ENCODE results near the gene TNKS2. TPM values are rescaled to one million over a fixed set of nuclear protein-coding genes. Genes with fewer than 3 reads are reported as not detected.

The TNKS2 gene
- total and polyA plus RNA-seq, 2 of the 13 experiments (the other 11 are each of a cell fraction or from before 2014, with no cell fraction given) = 15.2 to 19.4 TPM

- TF ChIP-seq, protein P1, sequence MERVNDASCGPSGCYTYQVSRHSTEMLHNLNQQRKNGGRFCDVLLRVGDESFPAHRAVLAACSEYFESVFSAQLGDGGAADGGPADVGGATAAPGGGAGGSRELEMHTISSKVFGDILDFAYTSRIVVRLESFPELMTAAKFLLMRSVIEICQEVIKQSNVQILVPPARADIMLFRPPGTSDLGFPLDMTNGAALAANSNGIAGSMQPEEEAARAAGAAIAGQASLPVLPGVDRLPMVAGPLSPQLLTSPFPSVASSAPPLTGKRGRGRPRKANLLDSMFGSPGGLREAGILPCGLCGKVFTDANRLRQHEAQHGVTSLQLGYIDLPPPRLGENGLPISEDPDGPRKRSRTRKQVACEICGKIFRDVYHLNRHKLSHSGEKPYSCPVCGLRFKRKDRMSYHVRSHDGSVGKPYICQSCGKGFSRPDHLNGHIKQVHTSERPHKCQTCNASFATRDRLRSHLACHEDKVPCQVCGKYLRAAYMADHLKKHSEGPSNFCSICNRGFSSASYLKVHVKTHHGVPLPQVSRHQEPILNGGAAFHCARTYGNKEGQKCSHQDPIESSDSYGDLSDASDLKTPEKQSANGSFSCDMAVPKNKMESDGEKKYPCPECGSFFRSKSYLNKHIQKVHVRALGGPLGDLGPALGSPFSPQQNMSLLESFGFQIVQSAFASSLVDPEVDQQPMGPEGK (CRISPR knock-in tag; IDR thresholded peaks at IDR 0.05) = peak; percentile 62
- no peak for TF ChIP-seq ZNF224 (CRISPR knock-in tag; IDR thresholded peaks at IDR 0.05)
- 0 out of 2 replicates have a peak, but pooled peaks have one; percentile 43 for TF ChIP-seq JUN (CRISPR knock-in tag; IDR thresholded peaks at IDR 0.05)
- peak; percentile 77; the same call in 1 of the 2 replicates for TF ChIP-seq NRL (CRISPR knock-in tag; IDR thresholded peaks at IDR 0.05; ENCODE audit: borderline replicate concordance)
- TF ChIP-seq ZNF704 (CRISPR knock-in tag; IDR thresholded peaks at IDR 0.05; ENCODE audit: borderline replicate concordance) = 0 out of 2 replicates have a peak, but pooled peaks have one; percentile 30
- TF ChIP-seq DNMT3B (CRISPR knock-in tag; conservative IDR thresholded peaks at IDR 0.05) = no peak
- TF ChIP-seq PTBP1 (IDR thresholded peaks at IDR 0.05; ENCODE audit: low read depth, low read length, poor library complexity, severe bottlenecking) = no peak
- 0 out of 2 replicates have a peak, but pooled peaks have one; percentile 37 for TF ChIP-seq ZSCAN5A (CRISPR knock-in tag; IDR thresholded peaks at IDR 0.05; ENCODE audit: borderline replicate concordance)
- peak; percentile 55; the same call in 1 of the 2 replicates for TF ChIP-seq TFE3 (CRISPR knock-in tag; IDR thresholded peaks at IDR 0.05)
- no peak for TF ChIP-seq ARNT2 (CRISPR knock-in tag; IDR thresholded peaks at IDR 0.05; ENCODE audit: low read depth)
- TF ChIP-seq ZNF792 (CRISPR knock-in tag; IDR thresholded peaks at IDR 0.05) = no peak
- peak; percentile 30; the same call in 1 of the 2 replicates for TF ChIP-seq HOXD1 (CRISPR knock-in tag; IDR thresholded peaks at IDR 0.05)
- peak; percentile 19; the same call in 1 of the 2 replicates for TF ChIP-seq RXRB (CRISPR knock-in tag; IDR thresholded peaks at IDR 0.05; ENCODE audit: borderline replicate concordance)
- TF ChIP-seq, protein P2, sequence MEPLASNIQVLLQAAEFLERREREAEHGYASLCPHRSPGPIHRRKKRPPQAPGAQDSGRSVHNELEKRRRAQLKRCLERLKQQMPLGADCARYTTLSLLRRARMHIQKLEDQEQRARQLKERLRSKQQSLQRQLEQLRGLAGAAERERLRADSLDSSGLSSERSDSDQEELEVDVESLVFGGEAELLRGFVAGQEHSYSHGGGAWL (CRISPR knock-in tag; IDR thresholded peaks at IDR 0.05) = 0 out of 2 replicates have a peak, but pooled peaks have one; percentile 72
- TF ChIP-seq ZNF569 (CRISPR knock-in tag; IDR thresholded peaks at IDR 0.05; ENCODE audit: borderline replicate concordance) = no peak
- TF ChIP-seq XRCC5 (optimal IDR thresholded peaks at IDR 0.05; ENCODE audit: low read length) = peak; percentile 32
- no peak for TF ChIP-seq RARG (CRISPR knock-in tag; IDR thresholded peaks at IDR 0.05; ENCODE audit: low read depth)
- TF ChIP-seq ZFP37 (CRISPR knock-in tag; IDR thresholded peaks at IDR 0.05; ENCODE audit: borderline replicate concordance) = no peak
- peak; percentile 88 for TF ChIP-seq SALL1 (CRISPR knock-in tag; IDR thresholded peaks at IDR 0.05)
- TF ChIP-seq ZNF20 (CRISPR knock-in tag; IDR thresholded peaks at IDR 0.05) = no peak
- TF ChIP-seq ZFX (CRISPR knock-in tag; IDR thresholded peaks at IDR 0.05; ENCODE audit: low read depth) = 0 out of 2 replicates have a peak, but pooled peaks have one; percentile 49
- TF ChIP-seq NFKB2 (CRISPR knock-in tag; IDR thresholded peaks at IDR 0.05; ENCODE audit: borderline replicate concordance) = no peak; the same call in 1 of the 2 replicates
- peak; percentile 71 for TF ChIP-seq SPEN (CRISPR knock-in tag; IDR thresholded peaks at IDR 0.05; ENCODE audit: low read depth)
These were observed 89.2 kb downstream of the TNKS2 start (continued) for GRCh38 chr10:91887272-91888076.
